Heart left ventricle (tissue), 13 donors: Measurements from ENCODE around the gene IPO7.

Experiments
- POLR2A ChIP-seq, 2 donors: fragments of 450-650 bp; IDR thresholded peaks; one replicate each; pipeline ENCODE4 v1.6.1; 2017; ENCODE audit warnings: antibody characterized with exemption in 2 of 2, mild to moderate bottlenecking in 2 of 2, moderate library complexity in 2 of 2
- TF ChIP-seq, protein P1 (sequence below), 12 donors: fragments of 200-600 bp; sonication (generic) in 4 of 12; IDR thresholded peaks; one replicate each; pipeline versions ENCODE4 v1.5.0 to v1.8.0; 2018 to 2022; ENCODE audit warnings: antibody characterized with exemption in 12 of 12, mild to moderate bottlenecking in 5 of 12
- donor health status: ischemic (EF 13 %, LVEDD 7.1; RV severe dilation, severe dysfunction).
- donor health status: DM: no; HTN: yes; CAD: no.
- donor health status: DM: no; HTN: no; CAD: no.
- donor health status: ischemic (EF 25% LVEDD 6.9; RV normal size, moderate dysfunction).
- donor health status: ischemic (EF 25% LVEDD 5.7; RV mildly dilated, moderate dysfunction).
- donor health status: ischemic (EF 35%, LVEDD 5.7; RV mildly dilated, moderate dysfunction).
- donor health status: nonischemic (EF 11% LVEDD 7.7; RV severe dilation, severe dysfunction).
- donor health status: DM: yes; HTN: yes; CAD: no.
- donor health status: PGD.
- donor health status: ischemic (EF 29% LVEDD 5.4; RV normal size, mild dysfunction).
- donor health status: nonischemic (EF 23%, LVEDD 6.1; RV moderate dilation, normal function).

DNA sequence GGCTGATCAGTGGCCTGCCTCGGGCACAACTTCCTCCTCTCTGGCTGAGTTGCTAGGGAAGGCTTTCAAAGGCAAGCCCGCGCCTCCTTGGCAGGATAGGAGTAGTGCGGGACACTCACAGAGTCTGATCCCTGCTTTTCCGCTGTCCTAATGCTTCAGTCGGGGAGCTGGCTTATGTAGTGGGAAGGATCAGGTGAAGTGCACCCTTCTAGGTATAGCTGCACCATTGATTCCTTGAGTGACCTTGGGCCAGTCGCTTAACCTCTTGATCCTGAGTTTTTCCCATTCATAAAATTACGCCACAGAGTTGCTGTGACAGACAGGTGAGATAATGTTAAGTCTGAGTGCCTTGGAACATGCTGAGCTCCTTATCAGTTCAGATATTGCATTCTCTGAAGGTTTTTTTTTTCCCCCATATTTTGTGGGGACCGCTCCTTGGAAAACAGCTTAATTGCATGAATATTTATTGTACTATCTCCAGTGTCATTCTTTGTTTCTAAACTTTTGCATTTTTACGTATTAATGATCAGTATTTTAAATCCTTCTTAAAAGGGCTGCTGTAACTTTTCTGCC, 961 bp downstream of the IPO7 start:
- TF ChIP-seq, protein P1, sequence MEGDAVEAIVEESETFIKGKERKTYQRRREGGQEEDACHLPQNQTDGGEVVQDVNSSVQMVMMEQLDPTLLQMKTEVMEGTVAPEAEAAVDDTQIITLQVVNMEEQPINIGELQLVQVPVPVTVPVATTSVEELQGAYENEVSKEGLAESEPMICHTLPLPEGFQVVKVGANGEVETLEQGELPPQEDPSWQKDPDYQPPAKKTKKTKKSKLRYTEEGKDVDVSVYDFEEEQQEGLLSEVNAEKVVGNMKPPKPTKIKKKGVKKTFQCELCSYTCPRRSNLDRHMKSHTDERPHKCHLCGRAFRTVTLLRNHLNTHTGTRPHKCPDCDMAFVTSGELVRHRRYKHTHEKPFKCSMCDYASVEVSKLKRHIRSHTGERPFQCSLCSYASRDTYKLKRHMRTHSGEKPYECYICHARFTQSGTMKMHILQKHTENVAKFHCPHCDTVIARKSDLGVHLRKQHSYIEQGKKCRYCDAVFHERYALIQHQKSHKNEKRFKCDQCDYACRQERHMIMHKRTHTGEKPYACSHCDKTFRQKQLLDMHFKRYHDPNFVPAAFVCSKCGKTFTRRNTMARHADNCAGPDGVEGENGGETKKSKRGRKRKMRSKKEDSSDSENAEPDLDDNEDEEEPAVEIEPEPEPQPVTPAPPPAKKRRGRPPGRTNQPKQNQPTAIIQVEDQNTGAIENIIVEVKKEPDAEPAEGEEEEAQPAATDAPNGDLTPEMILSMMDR (IDR thresholded peaks at IDR 0.05): no peak
- no peak for TF ChIP-seq POLR2A (IDR thresholded peaks at IDR 0.05)
